Measurements from ENCODE around the gene WASF2.
"Not testable (repeated sequence)": the region's sequence is repeated elsewhere in the genome, so short reads cannot be mapped to it uniquely, and the experiment has no call there.

The WASF2 gene

GRCh38 chr1:27492796-27493195 lies 2.8 kb upstream of the WASF2 start:
- DNase-seq, result no peak

GRCh38 chr1:27491748-27492700 lies 2.1 kb upstream of the WASF2 start:
- DNase-seq, result no peak

GRCh38 chr1:27489501-27489972 lies 430 bp downstream of the WASF2 start:
- no peak for DNase-seq

- no peak for DNase-seq
These were observed 1.7 kb downstream of the WASF2 start for GRCh38 chr1:27487966-27488884.

GRCh38 chr1:27485363-27485762 lies 4.6 kb downstream of the WASF2 start:
- DNase-seq, result no peak

GRCh38 chr1:27483659-27484058 lies 6.3 kb downstream of the WASF2 start:
- DNase-seq, result no peak

GRCh38 chr1:27481994-27482620 lies 7.9 kb downstream of the WASF2 start:
- DNase-seq, result no peak

- DNase-seq, result no peak
These were observed 11.9 kb downstream of the WASF2 start for GRCh38 chr1:27478098-27478497.

- DNase-seq, result no peak
These were observed 13.7 kb downstream of the WASF2 start for GRCh38 chr1:27476237-27476636.

GRCh38 chr1:27475720-27476119 lies 14.2 kb downstream of the WASF2 start:
- DNase-seq, result no peak

- no peak for DNase-seq
These were observed 16.2 kb downstream of the WASF2 start for GRCh38 chr1:27473755-27474154.

GRCh38 chr1:27472098-27472497 lies 17.9 kb downstream of the WASF2 start:
- not testable (repeated sequence) for DNase-seq

- DNase-seq, result no peak
These were observed 18.5 kb downstream of the WASF2 start for GRCh38 chr1:27471477-27471876.

- DNase-seq, result no peak
These were observed 20.6 kb downstream of the WASF2 start for GRCh38 chr1:27469334-27469733.

- not testable (repeated sequence) for DNase-seq
These were observed 21.6 kb downstream of the WASF2 start for GRCh38 chr1:27468378-27468777.

- DNase-seq, result no peak
These were observed 24.9 kb downstream of the WASF2 start for GRCh38 chr1:27464926-27465647.

GRCh38 chr1:27463916-27464315 lies 26.1 kb downstream of the WASF2 start:
- not testable (repeated sequence) for DNase-seq

GRCh38 chr1:27458521-27458920 lies 31.4 kb downstream of the WASF2 start:
- not testable (repeated sequence) for DNase-seq

GRCh38 chr1:27455139-27455811 lies 34.7 kb downstream of the WASF2 start:
- no peak for DNase-seq

- no peak for DNase-seq
These were observed 35.4 kb downstream of the WASF2 start for GRCh38 chr1:27454610-27455009.

GRCh38 chr1:27451343-27451742 lies 38.6 kb downstream of the WASF2 start:
- DNase-seq, result no peak

GRCh38 chr1:27448982-27449381 lies 41.0 kb downstream of the WASF2 start:
- no peak for DNase-seq
